Adrenal gland (tissue), 12 donors: ENCODE measurements around the gene UGT8. TPM values are rescaled to one million over a fixed set of nuclear protein-coding genes. Genes with fewer than 3 reads are reported as not detected.
A peak's percentile ranks its signal among the peaks of the same experiment; 100 is the strongest.

Experiments
- DNase-seq, 7 donors: peaks; one replicate each; pipeline ENCODE4 v3.0.0-alpha.2; 2019 to 2020
- H3K27ac ChIP-seq, 5 donors: fragments of 200-600 bp; sonication (generic) in 4 of 5; 1 replicate in 3 of 5; 2 replicates in 2 of 5; pipeline versions ENCODE4 v1.5.1 to v1.8.0; 2016 to 2020; ENCODE audit warnings: mild to moderate bottlenecking in 1 of 5
- H3K27me3 ChIP-seq: fragments of 200-600 bp; 2 replicates; pipeline ENCODE4 v1.8.0; 2021
- H3K36me3 ChIP-seq, 2 donors: fragments of 200-600 bp; replicated peaks in 1 of 2; 1 replicate in 1 of 2; 2 replicates in 1 of 2; pipeline versions ENCODE4 v1.5.1 to v1.8.0; 2018 to 2022
- H3K4me1 ChIP-seq, 2 donors: fragments of 200-600 bp; replicated peaks in 1 of 2; 1 replicate in 1 of 2; 2 replicates in 1 of 2; pipeline versions ENCODE4 v1.5.1 to v1.8.0; 2018 to 2021
- H3K4me3 ChIP-seq, 4 donors: fragments of 200-600 bp; sonication (generic) in 3 of 4; one replicate each; pipeline ENCODE4 v1.5.1; 2016 to 2018
- H3K9me3 ChIP-seq, 3 donors: fragments of 200-600 bp; sonication (generic) in 1 of 3; replicated peaks in 1 of 3; 1 replicate in 2 of 3; 2 replicates in 1 of 3; pipeline versions ENCODE4 v1.5.1 to v1.8.0; 2016 to 2021
- POLR2A ChIP-seq, 2 donors: fragments of 450-650 bp; IDR thresholded peaks; one replicate each; pipeline ENCODE4 v1.6.1; 2017; ENCODE audit warnings: antibody characterized with exemption in 2 of 2, mild to moderate bottlenecking in 2 of 2, moderate library complexity in 1 of 2
- WGBS, 4 donors: extraction: QIAGEN DNeasy Blood & Tissue Kit in 2 of 4; methylation state at CpG; one replicate each; pipeline versions ENCODE4 v1.1.5 to v1.1.7; 2013 to 2017; 5-methylcytosine and 5-hydroxymethylcytosine counted together
- intact Hi-C, 2 donors: fragments of 100-400 bp; cut with DNase I; formaldehyde crosslinking; loops; one replicate each; pipeline versions ENCODE4 v1.14.1 to v1.15.0; 2022 to 2023
- polyA plus RNA-seq, 3 donors: library from polyadenylated mRNA; stranded (reverse); fragments of 200-250 nt in 2 of 3; fragments of 350-450 nt in 1 of 3; fragmentation: Illumina TruSeq in 1 of 3; extraction: RNeasy Lipid Tissue Mini Kit (QIAGEN cat#74804) in 1 of 3; gene quantifications; one replicate each; pipeline ENCODE4 v1.2.3, GENCODE V29; 2013 to 2014
- total RNA-seq, 9 donors: library from RNA; depleted of rRNA in 4 of 9; stranded (reverse); fragments of >200 nt in 4 of 9; fragments of 120-200 nt in 1 of 9; fragmentation: NEBNext Ultra II Directional in 1 of 9; extraction: Animal tissue kit (Norgen Biotek cat#: 25700) in 1 of 9; gene quantifications; one replicate each; pipeline versions ENCODE4 v1.1.0 to v1.2.4, GENCODE V29; 2013 to 2023
- TF ChIP-seq, protein P1 (sequence below), 6 experiments: fragments of 450-650 bp in 4 of 6; fragments of 200-600 bp in 2 of 6; sonication (generic) in 1 of 6; IDR thresholded peaks; 1 replicate in 5 of 6; 2 replicates in 1 of 6; pipeline versions ENCODE4 v1.5.1 to v1.8.0; 2016 to 2021; ENCODE audit warnings: antibody characterized with exemption in 6 of 6, mild to moderate bottlenecking in 2 of 6, moderate library complexity in 1 of 6
- donor health status: healthy with polysubstance abuse.
- donor health status: Bipolar disorder and iron deficiency.
- donor health status: DM: yes; HTN: yes; CAD: no.
- donor health status: DM: no; HTN: no; CAD: no.
- donor health status: DM: no; HTN: no; CAD: no.
- donor health status: DM: yes; HTN: yes; CAD: no.

Gene UGT8
- total and polyA plus RNA-seq, 12 donors: 0.08 to 0.78 (median 0.28) TPM; not detected in 5

DNA sequence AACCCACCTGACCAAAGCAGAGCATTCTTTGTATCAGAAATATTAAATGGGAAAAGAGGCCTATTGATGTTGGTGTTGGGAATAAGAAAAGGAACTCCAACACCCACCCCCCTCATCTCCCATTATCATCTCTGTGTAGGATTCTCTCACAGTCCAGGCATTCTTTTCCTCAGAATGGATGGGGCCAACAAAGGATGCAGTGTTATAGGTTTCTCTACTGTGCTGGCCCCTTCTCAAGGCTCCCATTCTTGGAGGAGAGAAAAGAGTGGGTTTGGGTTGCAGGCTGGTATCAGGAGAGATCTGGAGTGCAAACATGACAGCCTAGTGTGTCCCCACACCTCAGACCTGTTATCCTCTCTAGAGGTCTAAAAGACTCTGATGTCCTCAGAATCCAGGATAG, 59.6 kb downstream of the UGT8 start:
- Histone ChIP-seq H3K36me3 (no peaks in the 10 kb centered on the region), H3K9me3 (no peaks in the 10 kb centered on the region), H3K4me1 (no peaks in the 10 kb centered on the region), H3K27ac (no peak overlapping the region), H3K4me3 (no peak overlapping the region), H3K27me3 (no peaks in the 10 kb centered on the region)
- DNase-seq: no peak
- TF ChIP-seq, protein P1, sequence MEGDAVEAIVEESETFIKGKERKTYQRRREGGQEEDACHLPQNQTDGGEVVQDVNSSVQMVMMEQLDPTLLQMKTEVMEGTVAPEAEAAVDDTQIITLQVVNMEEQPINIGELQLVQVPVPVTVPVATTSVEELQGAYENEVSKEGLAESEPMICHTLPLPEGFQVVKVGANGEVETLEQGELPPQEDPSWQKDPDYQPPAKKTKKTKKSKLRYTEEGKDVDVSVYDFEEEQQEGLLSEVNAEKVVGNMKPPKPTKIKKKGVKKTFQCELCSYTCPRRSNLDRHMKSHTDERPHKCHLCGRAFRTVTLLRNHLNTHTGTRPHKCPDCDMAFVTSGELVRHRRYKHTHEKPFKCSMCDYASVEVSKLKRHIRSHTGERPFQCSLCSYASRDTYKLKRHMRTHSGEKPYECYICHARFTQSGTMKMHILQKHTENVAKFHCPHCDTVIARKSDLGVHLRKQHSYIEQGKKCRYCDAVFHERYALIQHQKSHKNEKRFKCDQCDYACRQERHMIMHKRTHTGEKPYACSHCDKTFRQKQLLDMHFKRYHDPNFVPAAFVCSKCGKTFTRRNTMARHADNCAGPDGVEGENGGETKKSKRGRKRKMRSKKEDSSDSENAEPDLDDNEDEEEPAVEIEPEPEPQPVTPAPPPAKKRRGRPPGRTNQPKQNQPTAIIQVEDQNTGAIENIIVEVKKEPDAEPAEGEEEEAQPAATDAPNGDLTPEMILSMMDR (IDR thresholded peaks at IDR 0.05): no peak
- TF ChIP-seq POLR2A (IDR thresholded peaks at IDR 0.05): no peak
- intact Hi-C loops: no loop called here

DNA sequence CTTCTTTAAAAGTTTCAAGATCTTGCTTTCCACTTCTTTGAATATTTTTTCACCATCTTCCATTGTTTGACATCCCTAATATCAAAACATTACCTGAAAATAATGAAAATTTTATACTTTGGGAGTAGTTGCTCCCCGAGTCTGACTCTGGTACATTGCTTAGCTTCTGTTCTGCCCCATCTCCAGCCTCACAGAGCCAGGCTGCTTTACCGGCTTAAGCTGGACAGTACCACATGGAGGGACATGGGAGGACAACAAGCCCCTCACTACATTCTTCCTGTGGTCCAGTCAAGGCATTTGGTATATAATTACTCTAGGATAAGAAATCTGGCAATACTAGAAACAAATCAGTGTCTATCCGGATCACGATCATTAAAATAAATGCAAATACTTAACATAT, 60.2 kb downstream of the UGT8 start:
- Histone ChIP-seq H3K36me3 (no peaks in the 10 kb centered on the region), H3K27ac (no peak overlapping the region), H3K27me3 (no peaks in the 10 kb centered on the region), H3K4me1 (no peaks in the 10 kb centered on the region), H3K4me3 (no peak overlapping the region), H3K9me3 (no peaks in the 10 kb centered on the region)
- TF ChIP-seq POLR2A (IDR thresholded peaks at IDR 0.05): no peak
- TF ChIP-seq, protein P1 (IDR thresholded peaks at IDR 0.05): no peak
- DNase-seq: no peak
- intact Hi-C loops: no loop called here
- WGBS, 4 donors: 58 to 69% (median 67%) methylated on average over 4 of the region's 4 CpGs

DNA sequence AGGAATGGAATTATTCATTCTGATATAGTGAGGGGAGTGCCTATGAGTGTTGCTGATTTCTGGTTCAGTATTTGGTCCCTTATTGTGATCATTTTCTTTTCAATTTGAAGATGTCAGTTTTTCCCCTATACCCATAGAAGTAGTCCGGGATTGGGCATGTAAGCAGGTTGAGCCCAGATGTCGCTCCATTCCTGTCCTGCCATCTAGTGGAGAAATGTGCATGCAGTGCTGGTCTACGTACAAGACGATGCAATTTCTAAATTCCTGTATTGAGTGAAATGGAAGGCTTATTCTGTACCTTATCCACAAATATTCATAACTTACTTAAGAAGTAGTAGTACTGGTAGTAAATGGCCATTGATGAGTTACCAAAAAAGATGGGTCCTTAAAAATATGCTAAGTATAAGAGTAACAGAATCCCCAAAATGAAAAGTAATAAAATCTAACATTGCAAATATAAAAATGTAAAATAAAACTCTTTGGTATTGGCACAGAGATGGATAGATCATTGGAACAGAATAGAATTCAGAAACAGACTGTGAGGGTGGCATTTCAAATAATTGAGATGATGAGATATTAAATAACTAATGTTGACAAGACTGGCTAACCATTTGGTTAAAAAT, 60.9 kb downstream of the UGT8 start:
- no peak overlapping the region for H3K27ac ChIP-seq
- H3K36me3 ChIP-seq: no peaks in the 10 kb centered on the region
- peak; percentile 35 to 63 (median 44) for DNase-seq
- no peaks in the 10 kb centered on the region for H3K27me3 ChIP-seq
- WGBS, 4 donors: 2 to 4% (median 3%) methylated on average over 4 of the region's 4 CpGs
- no peak overlapping the region for H3K4me3 ChIP-seq
- no peaks in the 10 kb centered on the region for H3K4me1 ChIP-seq
- TF ChIP-seq, protein P1 (IDR thresholded peaks at IDR 0.05): peak; percentile 37 to 68 (median 50)
- no peak for TF ChIP-seq POLR2A (IDR thresholded peaks at IDR 0.05)
- intact Hi-C loops: no loop called here
- no peaks in the 10 kb centered on the region for H3K9me3 ChIP-seq

DNA sequence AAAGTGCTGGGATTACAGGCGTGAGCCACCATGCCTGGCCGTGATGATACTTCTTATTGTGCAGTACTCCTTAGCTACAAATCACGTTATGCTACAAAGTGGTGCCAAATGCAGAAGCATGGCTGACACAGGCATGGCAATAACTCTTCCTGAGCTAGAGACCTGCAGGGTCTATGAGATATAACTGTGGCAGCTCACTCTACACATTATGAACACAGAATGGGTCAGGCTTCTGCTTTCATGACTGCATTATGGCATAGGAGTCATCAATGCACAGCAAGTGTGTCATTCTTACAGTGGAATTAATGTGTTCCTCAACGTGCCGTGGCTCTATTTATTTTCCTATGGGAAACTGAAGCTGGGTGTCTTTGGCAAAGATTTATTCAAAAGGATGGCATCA, 64.5 kb downstream of the UGT8 start:
- H3K27ac ChIP-seq: no peak overlapping the region
- H3K9me3 ChIP-seq: no peaks in the 10 kb centered on the region
- intact Hi-C loops: no loop called here
- TF ChIP-seq, protein P1 (IDR thresholded peaks at IDR 0.05): no peak
- TF ChIP-seq POLR2A (IDR thresholded peaks at IDR 0.05): no peak
- no peak overlapping the region for H3K4me3 ChIP-seq
- DNase-seq: no peak
- H3K4me1 ChIP-seq: no peaks in the 10 kb centered on the region
- H3K27me3 ChIP-seq: no peaks in the 10 kb centered on the region
- WGBS, 4 donors: 58 to 78% (median 69%) methylated on average over 5 of the region's 5 CpGs
- H3K36me3 ChIP-seq: no peaks in the 10 kb centered on the region
